Esophagus squamous epithelium (tissue), 4 donors: ENCODE results near the gene CPSF4L.

Experiments
- POLR2A ChIP-seq, 4 donors: fragments of 450-650 bp; IDR thresholded peaks; one replicate each; pipeline ENCODE4 v1.6.1; 2017; ENCODE audit warnings: antibody characterized with exemption in 4 of 4, mild to moderate bottlenecking in 4 of 4, moderate library complexity in 3 of 4
- TF ChIP-seq, protein P1 (sequence below), 6 experiments: fragments of 450-650 bp in 4 of 6; fragments of 200-600 bp in 2 of 6; sonication (generic) in 2 of 6; IDR thresholded peaks; one replicate each; pipeline ENCODE4 v1.5.1; 2016 to 2019; ENCODE audit warnings: antibody characterized with exemption in 6 of 6, mild to moderate bottlenecking in 4 of 6, moderate library complexity in 4 of 6

DNA sequence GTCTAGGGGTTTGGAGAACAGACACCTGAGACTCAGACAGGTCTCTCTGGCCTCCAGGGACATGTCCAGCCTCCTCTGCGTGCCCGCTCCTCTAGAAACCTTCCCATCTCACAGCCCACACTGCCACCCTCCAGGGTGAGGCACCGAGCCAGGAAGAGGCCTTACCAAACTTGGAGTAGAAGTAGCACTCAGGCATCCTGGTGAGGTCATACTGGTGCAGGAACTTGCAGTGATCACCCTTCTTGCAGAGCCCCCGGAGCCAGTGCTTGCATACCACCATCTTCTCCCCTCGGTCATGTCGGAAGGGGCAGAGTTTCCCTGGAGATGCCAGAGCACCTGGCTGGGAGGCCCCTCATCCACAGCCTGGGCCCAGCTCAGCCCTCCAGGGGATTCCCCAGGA is 4.2 kb downstream of the CPSF4L start:
- TF ChIP-seq, protein P1, sequence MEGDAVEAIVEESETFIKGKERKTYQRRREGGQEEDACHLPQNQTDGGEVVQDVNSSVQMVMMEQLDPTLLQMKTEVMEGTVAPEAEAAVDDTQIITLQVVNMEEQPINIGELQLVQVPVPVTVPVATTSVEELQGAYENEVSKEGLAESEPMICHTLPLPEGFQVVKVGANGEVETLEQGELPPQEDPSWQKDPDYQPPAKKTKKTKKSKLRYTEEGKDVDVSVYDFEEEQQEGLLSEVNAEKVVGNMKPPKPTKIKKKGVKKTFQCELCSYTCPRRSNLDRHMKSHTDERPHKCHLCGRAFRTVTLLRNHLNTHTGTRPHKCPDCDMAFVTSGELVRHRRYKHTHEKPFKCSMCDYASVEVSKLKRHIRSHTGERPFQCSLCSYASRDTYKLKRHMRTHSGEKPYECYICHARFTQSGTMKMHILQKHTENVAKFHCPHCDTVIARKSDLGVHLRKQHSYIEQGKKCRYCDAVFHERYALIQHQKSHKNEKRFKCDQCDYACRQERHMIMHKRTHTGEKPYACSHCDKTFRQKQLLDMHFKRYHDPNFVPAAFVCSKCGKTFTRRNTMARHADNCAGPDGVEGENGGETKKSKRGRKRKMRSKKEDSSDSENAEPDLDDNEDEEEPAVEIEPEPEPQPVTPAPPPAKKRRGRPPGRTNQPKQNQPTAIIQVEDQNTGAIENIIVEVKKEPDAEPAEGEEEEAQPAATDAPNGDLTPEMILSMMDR (IDR thresholded peaks at IDR 0.05): no peak
- no peak for TF ChIP-seq POLR2A (IDR thresholded peaks at IDR 0.05)
